Neural cell (in vitro differentiated cells): Measurements from ENCODE around the gene FNBP1.

Experiments used
- CTCF ChIP-seq: fragments of 450-650 bp; IDR thresholded peaks from 2 replicates; pipeline ENCODE4 v1.5.1; 2014; ENCODE audit warnings: antibody characterized with exemption, mild to moderate bottlenecking, moderate library complexity; ENCODE audit not compliant: poor library complexity, severe bottlenecking
- EP300 ChIP-seq: fragments of 450-650 bp; conservative IDR thresholded peaks from 2 replicates; pipeline ENCODE4 v1.6.1; 2014; ENCODE audit warnings: antibody characterized with exemption, mild to moderate bottlenecking, moderate library complexity; ENCODE audit not compliant: poor library complexity, severe bottlenecking
- EZH2 ChIP-seq: fragments of 200-600, 300-800 bp; shearing (Covaris generic), sonication (generic); IDR thresholded peaks from 2 replicates; pipeline ENCODE4 v1.6.1; 2014; ENCODE audit warnings: antibody characterized with exemption, low read length, borderline replicate concordance, mild to moderate bottlenecking; ENCODE audit not compliant: insufficient read depth, poor library complexity, severe bottlenecking
- POLR2AphosphoS5 ChIP-seq: IDR thresholded peaks from 2 replicates; pipeline ENCODE4 v1.6.1; 2012
- SMC3 ChIP-seq: fragments of 450-650 bp; conservative IDR thresholded peaks from 2 replicates; pipeline ENCODE4 v1.6.1; 2014; ENCODE audit warnings: antibody characterized with exemption, mild to moderate bottlenecking, moderate library complexity; ENCODE audit not compliant: poor library complexity

DNA sequence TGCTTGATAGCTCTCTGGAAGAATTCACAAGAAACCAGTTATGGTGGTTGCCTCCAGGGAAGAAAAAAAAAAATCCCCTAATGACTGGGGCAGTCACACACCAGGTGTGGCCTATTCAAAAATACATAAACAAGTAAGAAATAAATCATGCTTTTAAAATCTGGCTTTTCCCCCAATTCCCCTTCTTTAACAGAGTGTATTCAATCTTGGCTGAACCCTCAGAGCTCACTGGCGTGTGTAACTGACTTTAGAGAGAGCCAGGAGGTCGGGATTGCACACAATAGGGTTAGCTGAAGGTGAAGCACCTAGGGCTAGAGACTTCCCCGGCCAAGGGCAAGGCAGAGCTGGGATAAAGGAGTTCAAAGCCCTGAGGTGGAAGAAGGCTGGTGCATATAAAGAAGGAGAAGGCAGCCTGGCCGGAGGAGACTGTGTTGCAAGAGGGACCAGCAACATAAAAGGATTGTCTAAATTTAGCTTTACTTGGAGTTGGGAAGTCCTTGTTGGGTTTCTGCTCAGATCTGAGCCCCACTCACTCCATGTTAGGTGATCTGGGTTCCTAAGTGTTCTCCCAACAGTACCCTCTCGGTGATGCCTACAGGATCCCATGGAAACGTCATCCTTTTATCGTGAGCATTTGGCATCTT, 19.7 kb downstream of the FNBP1 start:
- no peak for TF ChIP-seq POLR2AphosphoS5
- no peak for TF ChIP-seq SMC3
- no peak for TF ChIP-seq CTCF
- TF ChIP-seq EP300, result no peak
- TF ChIP-seq EZH2, result no peak
